Stimulated activated CD8-positive, alpha-beta memory T cell treated with anti-CD3 and anti-CD28 coated beads, Interleukin-15, amount 100 ng/mL, for 24 hours (primary cell): ENCODE results near the gene GDF2.

ENCODE experiments used
- DNase-seq: peaks from one replicate; pipeline ENCODE4 v3.0.0-alpha.2; 2020; ENCODE audit warnings: low read depth

The GDF2 gene

GRCh38 chr10:47333532-47333931 is 11.3 kb downstream of the GDF2 start:
- DNase-seq = no peak

- no peak for DNase-seq
Observed at GRCh38 chr10:47334466-47335295, 12.4 kb downstream of the GDF2 start.

GRCh38 chr10:47335906-47336305 is 13.7 kb downstream of the GDF2 start:
- no peak for DNase-seq

- no peak for DNase-seq
Observed at GRCh38 chr10:47336387-47337134, 14.3 kb downstream of the GDF2 start.

- no peak for DNase-seq
Observed at GRCh38 chr10:47337310-47337709, 15.1 kb downstream of the GDF2 start.

- no peak for DNase-seq
Observed at GRCh38 chr10:47339186-47339735, 17.0 kb downstream of the GDF2 start.

- no peak for DNase-seq
Observed at GRCh38 chr10:47339759-47340607, 17.7 kb downstream of the GDF2 start.

- peak; percentile 61 for DNase-seq
Observed at GRCh38 chr10:47340608-47341170, 18.4 kb downstream of the GDF2 start.

GRCh38 chr10:47344996-47345870 is 23.0 kb downstream of the GDF2 start:
- DNase-seq = no peak

- no peak for DNase-seq
Observed at GRCh38 chr10:47346581-47347302, 24.5 kb downstream of the GDF2 start.

- DNase-seq = no peak
Observed at GRCh38 chr10:47347303-47347675, 25.0 kb downstream of the GDF2 start.

GRCh38 chr10:47348138-47348651 is 25.9 kb downstream of the GDF2 start, which contains the start of gene RBP3:
RBP3 (plus strand) TSS chr10:47348363; CDS start chr10:47348485, 122 bp downstream.
- no peak for DNase-seq

- DNase-seq = no peak
Observed at GRCh38 chr10:47348661-47349470, 26.6 kb downstream of the GDF2 start.

- DNase-seq = no peak
Observed at GRCh38 chr10:47349516-47349915, 27.3 kb downstream of the GDF2 start.

- no peak for DNase-seq
Observed at GRCh38 chr10:47349941-47350371, 27.7 kb downstream of the GDF2 start.

GRCh38 chr10:47350671-47351640 is 28.7 kb downstream of the GDF2 start:
- DNase-seq = no peak
